ENCODE measurements around the gene S100A7A.
"Not testable (repeated sequence)": the region's sequence is repeated elsewhere in the genome, so short reads cannot be mapped to it uniquely, and the experiment has no call there.

S100A7A gene

GRCh38 chr1:153443486-153443885, 27.2 kb downstream of the S100A7A start:
- no peak for TF ChIP-seq CTCF (conservative IDR thresholded peaks at IDR 0.05; ENCODE audit: low read depth, low read length)
- DNase-seq (ENCODE audit: low read depth): no peak
- H3K4me3 ChIP-seq (ENCODE audit: low read length): no peak overlapping the region

- no peak overlapping the region for H3K4me3 ChIP-seq (ENCODE audit: low read length)
- TF ChIP-seq CTCF (conservative IDR thresholded peaks at IDR 0.05; ENCODE audit: low read depth, low read length): no peak
- DNase-seq (ENCODE audit: low read depth): no peak
These were observed 27.8 kb downstream of the S100A7A start for GRCh38 chr1:153444078-153444477.

- H3K4me3 ChIP-seq (ENCODE audit: low read length): no peak overlapping the region
- peak; percentile 46 for DNase-seq (ENCODE audit: low read depth)
- no peak for TF ChIP-seq CTCF (conservative IDR thresholded peaks at IDR 0.05; ENCODE audit: low read depth, low read length)
These were observed 31.3 kb downstream of the S100A7A start for GRCh38 chr1:153447498-153448170.

- H3K4me3 ChIP-seq (ENCODE audit: low read length); DNase-seq (ENCODE audit: low read depth): not testable (repeated sequence)
These were observed 32.5 kb downstream of the S100A7A start for GRCh38 chr1:153448851-153449250.

- H3K4me3 ChIP-seq (ENCODE audit: low read length): no peak overlapping the region
- no peak for DNase-seq (ENCODE audit: low read depth)
- no peak for TF ChIP-seq CTCF (conservative IDR thresholded peaks at IDR 0.05; ENCODE audit: low read depth, low read length)
These were observed 40.1 kb downstream of the S100A7A start for GRCh38 chr1:153456396-153456795.

- no peak for TF ChIP-seq CTCF (conservative IDR thresholded peaks at IDR 0.05; ENCODE audit: low read depth, low read length)
- no peak overlapping the region for H3K4me3 ChIP-seq (ENCODE audit: low read length)
- DNase-seq (ENCODE audit: low read depth): no peak
These were observed 43.3 kb downstream of the S100A7A start for GRCh38 chr1:153459655-153460054.

GRCh38 chr1:153460551-153460950, 44.2 kb downstream of the S100A7A start, which contains the start of gene S100A7:
Gene S100A7, minus strand, starts transcription at chr1:153460651. Its CDS starts 1,638 bp downstream, at chr1:153459013.
- H3K4me3 ChIP-seq (ENCODE audit: low read length): no peak within 1 kb of the TSS
- no peak for DNase-seq (ENCODE audit: low read depth)
- TF ChIP-seq CTCF (conservative IDR thresholded peaks at IDR 0.05; ENCODE audit: low read depth, low read length): no peak

- not testable (repeated sequence) for H3K4me3 ChIP-seq (ENCODE audit: low read length); DNase-seq (ENCODE audit: low read depth)
These were observed 46.4 kb downstream of the S100A7A start for GRCh38 chr1:153462741-153463140.
